Dermis microvascular lymphatic vessel endothelial cell (primary cell): ENCODE results near the gene MID1. TPM values are rescaled to one million over a fixed set of nuclear protein-coding genes. Genes with fewer than 3 reads are reported as not detected.

Experiments used
- DNase-seq, 2 donors: peaks; one replicate each; pipeline versions ENCODE4 v3.0.0 to v3.0.0-alpha.2; 2010; ENCODE audit warnings: low read depth in 2 of 2
- total RNA-seq: library from RNA; depleted of rRNA; stranded (reverse); fragments of >200 nt; gene quantifications from 2 replicates; pipeline ENCODE4 v1.2.1, GENCODE V29; 2014

Gene MID1
- total RNA-seq, 1 donor from 2014 or later = 25.9 TPM

DNA sequence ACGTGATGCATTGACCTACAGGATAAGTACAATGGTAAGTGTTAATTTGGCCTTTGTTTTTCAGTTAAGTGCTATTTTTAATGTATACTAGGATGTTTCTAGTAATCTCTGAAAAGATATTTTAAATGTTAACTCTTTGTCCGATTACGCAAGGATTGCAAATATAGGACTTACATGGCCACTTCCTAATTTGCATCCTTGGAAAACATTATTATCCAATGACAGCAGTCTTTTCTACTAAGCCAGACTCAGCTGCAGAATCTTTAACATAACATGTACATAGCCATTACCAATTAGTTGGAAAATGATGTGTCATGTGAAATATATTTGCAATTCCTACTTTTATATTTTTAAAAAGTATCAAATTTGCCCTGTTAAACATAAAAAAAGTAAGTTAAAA is 124.7 kb downstream of the MID1 start:
- DNase-seq = no peak

DNA sequence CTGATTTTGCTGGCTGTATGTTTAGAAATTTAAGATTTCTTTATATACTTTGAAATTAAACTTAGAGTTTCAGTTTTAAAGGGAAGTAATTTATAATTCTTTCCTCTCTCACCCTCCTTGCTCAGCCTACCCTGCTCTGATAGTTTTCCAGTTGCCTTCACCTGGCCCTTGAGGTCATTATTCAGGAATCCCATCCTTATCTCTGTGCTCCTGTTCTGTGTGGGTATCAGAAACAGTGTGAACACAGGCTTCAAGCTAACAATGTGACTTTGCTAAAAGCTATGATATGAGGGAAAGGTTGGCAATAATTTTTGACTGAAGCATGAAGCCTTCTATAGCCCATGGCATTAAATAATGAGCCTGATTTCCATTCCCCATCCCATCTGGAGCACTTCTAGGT is 128.1 kb downstream of the MID1 start:
- DNase-seq = no peak

DNA sequence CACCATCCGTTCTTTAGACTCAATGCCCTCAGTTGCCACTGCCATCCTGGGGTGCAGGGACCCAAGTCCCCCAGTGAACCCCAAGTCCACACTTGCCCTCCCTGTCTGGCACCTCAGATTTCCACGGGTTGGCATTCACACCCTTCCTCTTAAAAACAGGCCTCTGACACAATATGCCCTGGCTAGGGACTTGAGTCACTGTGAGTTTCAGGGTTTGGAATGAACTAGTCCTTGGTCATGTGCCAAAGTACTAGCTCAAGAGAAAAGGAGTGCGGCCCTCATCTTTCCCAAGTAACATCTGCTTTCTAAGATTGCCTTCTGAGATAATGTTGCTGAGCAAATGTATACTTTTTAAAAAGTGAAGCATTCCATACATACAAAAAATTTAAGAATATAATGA is 134.0 kb downstream of the MID1 start:
- DNase-seq = peak in 1 of 2 donors; percentile 30

DNA sequence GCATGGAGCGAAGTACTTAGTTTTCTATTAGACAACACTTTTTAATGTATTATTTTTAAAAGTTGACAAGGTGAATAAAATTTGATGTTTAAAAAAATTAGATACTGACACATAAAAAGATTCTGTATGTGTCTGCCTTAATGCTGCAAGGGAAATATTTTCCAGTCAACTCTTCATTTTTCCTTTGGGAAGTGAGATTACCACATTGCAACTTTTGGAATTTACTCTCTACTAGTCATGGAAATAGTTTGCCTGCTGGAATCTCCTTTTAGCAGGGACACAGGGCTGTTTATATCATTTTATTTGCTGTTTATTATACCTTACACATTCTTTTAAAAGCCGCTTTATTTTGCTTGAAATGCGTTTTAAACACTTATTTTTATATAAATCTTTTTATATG is 135.1 kb downstream of the MID1 start:
- peak in 1 of 2 donors; percentile 37 for DNase-seq

DNA sequence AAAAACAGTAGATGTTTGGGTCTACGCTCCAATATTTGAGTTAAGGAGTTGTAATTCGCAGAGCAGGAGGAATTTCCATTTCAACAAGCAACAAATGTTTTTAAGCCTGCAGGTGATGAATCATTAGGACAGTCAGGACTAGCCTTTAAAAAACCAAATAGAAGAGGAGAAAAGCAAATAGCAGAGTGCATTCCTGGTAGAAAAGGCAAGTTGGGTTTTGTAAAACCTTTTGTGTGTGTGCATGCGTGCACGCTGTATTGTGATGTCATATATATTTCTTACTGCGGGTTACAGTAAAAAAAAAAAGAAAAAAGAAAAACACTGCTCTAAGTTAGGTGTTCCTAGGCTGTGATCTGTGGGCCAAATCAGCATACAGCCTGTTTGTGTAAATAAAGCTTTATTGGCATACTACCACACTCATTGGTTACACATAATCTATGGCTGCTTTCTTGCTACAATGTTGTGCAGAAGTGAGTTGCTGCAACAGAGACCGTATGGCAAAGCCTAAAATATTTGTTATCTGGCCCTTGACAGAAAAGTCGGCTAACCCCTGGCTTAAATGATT is 135.6 kb downstream of the MID1 start:
- DNase-seq = no peak

DNA sequence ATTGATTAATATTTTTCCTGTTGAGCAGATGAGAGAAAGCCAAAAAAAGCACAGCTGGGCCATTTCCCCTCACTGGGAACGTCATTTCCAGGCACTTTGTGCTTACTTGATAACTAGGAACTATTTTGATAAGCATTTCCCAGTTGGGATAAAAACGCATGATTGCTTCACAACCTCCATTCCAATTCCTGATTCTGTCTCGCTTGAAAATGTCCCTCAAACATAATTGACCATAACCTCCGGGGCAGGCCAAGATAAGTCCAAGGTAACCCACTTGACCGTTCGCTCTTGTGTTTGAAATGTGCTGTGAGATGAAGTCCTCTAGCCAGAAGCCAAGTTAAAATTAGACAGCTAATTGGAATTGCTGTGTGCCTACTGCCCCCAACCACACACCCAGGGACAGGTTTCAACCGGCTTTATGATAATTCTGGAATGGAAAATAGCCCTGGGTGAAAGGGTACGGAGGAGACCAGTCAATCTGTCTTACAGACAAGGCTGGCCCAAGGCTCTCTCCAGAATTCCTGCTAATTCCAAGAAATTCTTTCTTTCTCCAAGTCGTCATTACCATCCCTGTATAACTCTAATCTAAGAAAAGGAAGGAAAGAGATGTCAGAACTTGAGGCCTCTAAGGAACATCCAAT is 137.1 kb downstream of the MID1 start:
- peak; percentile 88 to 89 for DNase-seq

DNA sequence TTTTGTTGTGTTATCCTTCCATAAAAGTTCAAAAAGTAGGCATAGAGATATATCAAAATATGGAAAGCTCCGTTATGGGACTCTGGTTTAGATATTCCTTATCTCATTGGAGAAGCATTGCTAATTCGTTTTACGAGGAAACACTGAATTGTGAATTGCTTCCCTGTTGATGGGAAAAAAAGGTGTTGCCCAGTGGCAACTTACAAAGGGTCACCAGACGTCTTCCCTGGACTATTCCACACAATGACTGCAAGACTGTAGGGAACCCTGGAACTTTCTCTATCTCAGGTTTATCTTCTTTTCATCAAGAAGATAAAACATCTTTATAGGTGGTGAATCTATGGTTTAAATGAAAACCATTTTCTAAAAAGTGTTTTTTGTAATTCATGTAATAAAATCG is 137.7 kb downstream of the MID1 start:
- peak; percentile 36 to 62 for DNase-seq

DNA sequence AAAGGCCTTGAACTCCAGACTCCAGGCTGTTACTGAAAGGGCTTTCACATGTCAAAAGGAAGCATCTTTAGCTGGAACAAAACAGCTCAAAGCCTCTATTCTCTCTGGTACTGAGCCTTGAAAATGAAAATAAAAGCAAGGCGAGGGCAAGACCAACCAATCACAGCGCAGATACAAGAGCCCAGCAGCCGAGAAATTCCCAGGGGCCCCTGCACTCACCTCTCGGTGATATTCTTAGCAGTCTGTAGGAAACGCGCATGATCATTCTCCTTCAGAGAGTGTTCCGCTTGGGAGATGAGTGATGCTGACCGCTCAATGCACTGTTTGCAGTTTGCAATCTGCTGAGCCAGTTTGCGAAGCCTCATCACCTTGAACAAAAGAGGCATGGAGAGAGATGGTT is 138.1 kb downstream of the MID1 start:
- peak in 1 of 2 donors; percentile 70 for DNase-seq

DNA sequence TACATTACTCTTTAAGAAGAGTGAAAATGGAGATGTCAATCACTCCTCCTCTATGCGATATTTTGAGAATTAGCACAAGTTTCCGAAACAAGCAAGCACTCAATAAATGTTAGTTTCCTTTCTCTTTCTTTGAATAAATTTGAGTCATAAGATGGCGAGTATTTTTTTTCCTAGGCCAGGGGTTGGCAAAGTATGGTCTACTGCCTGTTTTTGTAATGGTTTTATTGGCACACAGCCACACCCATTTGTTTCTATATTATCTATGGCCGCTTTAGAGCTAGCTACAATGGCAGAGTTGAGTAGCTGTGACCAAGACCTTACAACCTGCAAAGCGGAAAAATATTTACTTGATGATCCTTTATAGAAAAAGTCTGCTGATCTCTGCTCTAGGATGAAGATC is 139.5 kb downstream of the MID1 start:
- no peak for DNase-seq

DNA sequence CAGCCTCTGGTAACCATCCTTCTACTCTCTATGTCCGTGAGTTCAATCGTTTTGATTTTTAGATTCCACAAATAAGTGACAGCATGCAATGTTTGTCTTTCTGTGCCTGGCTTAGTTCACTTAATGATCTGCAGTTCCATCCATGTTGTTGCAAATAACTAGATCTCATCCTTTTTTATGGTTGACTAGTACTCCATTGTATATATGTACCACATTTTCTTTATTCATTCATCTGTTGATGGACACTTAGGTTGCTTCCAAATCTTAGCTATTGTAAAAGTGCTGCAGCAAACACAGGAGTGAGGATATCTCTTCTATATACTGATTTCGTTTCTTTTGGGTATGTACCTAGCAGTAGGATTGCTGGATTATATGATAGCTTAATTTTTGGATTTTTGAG is 140.9 kb downstream of the MID1 start:
- no peak for DNase-seq

DNA sequence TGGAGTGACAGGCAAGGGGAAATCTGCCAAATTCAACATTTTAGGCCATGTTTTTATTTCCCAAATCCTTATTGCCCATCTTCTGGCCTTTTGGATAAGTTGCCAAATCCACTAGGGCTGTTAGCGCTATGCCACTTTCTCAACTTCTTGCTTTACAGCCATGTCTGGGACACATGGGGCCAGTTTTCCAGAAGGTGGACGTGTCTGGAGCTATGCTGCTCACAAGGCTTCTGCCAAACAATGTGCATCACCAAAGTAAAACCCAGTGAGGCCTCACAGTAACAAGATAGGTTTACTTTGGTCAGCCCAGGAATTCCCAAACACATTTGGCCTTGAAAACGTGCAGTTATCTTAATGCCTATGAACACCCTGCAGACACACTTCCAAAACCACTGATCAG is 142.9 kb downstream of the MID1 start:
- no peak for DNase-seq

DNA sequence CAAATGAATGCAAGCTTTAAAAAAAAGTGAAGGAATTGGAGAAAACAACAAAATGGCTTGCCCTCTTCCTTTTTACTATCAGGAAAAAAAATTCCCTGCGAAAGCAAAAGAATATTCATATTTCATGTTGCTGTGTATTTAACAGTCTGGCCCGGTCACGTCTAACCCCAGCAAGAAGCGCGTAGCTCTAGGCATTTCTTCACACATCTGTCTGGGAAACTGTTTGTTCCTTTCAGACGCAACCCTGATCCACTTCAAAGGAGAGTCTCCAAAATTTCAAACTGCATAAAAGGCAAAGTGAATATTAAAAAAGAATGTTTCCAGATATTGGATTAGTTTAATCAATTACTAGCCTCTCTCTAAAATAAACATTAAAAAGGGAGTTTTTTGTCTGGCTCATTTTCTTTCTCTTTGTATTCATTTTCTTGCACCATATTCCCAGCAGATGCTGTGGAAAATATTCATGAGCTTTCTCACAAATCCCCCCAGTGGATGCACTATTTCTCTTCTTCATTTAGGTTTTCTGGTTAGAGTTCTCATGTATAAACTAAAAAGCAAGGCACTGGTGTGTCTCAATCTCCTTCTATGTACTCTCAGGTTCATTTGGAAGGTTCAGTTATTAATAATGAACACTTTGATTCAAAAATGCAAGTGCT is 145.3 kb downstream of the MID1 start:
- DNase-seq = no peak

DNA sequence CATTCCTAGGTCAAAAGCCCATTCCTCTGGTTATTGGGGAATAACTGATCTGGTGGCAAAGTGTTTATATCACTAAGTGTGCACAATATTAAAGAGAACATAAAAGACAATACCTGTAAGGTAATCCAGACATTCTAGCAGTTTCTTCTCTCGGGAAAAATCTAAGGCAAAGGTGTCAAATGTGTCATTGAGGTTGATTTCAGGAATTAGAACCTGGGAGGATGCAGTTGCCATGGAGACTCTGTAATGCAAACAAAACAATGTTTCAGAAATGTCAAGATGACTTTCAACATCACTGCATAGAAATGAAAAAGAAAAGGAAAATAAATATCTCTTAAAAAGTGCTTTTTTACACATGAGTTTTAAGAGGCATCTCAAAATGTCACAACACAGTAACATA is 145.9 kb downstream of the MID1 start:
- DNase-seq = no peak

DNA sequence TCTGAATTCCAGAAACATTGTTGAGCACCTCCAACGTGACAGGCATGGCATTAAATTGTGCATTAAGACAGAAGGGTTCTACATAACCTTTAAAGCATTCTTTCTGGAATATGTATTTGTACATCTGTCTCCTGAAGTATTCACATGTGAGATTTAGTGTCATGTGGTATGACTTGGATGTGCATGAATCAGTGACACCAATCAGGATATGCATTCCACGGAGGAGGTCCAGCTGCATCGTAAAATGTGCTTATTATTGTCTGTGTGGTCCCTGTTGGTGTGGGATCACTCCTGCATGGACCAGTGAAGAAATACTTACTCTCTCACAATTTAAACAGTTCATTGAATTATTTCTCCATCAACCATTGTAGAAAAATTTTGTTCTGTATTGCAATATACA is 149.0 kb downstream of the MID1 start:
- no peak for DNase-seq

DNA sequence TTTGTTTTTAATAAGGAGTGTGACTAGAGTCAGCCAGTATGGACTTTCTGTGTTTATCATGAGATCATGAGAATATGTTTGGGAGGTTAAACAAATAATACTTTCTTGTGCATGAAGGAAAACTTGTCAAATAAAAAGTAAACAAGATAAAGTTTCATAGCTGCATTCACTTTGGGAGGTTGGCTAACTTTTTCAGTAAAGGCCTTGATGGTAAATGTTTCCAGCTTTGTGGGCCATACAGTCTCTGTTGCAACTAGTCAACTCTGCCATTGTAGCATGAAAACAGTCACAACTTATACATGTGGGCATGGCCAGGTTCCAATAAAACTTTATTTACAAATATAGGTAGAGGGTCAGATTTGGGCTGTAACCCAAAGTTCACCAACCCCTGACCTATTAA is 150.4 kb downstream of the MID1 start:
- DNase-seq = no peak

DNA sequence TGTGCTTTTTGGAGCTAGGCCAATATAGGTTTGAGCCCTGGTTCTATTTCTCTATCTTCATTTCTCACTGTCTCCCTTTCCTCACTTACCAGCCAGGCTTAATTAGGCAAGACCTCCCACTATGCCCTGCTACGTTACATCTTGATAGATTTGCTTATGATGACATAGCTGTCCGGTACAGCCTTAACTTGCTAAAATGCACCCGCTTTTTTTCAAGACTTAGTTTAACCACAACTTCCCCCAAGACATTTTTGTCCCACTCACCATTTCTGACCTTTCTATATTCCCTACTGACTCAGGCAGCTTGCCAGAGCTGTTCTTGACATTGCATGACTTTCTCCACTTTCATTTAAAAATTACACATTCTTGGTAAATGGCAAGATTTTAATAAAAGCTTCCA is 152.6 kb downstream of the MID1 start:
- no peak for DNase-seq

DNA sequence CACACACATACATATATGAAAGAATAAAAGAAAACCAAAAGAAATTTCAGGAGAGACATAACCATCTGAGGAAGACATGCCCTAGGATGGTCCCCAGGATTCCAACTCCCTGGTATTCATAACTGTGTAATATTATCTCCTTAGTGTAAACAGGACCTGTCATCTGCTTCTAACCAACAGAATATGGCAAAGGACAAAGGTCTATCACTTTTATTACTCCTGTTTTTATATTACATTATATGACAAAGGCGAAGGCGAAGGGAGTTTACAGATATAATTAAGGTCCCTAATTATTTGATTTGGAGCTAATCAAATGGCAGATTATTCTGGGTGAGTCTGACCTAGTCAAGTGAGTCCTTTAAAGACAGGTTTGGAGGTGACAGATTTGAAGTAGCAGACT is 155.1 kb downstream of the MID1 start:
- no peak for DNase-seq

DNA sequence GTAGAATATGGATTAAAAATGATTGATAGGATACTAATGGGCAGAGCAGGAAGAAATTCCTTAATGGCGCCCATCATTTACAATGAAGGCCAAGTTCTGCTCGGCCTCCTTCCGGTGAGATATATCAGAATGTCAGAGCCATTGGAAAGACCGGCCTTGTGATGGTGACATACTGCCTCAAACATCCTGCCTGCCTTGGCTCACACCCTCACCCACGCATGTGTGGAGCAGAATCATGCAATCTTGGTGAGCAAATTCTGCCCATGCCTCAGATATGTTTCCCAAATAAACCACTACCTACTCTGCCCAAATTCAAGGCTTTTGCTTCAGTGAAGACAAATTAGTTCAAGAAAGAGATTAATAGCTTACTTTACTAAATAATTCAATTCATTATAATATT is 163.3 kb downstream of the MID1 start:
- no peak for DNase-seq

DNA sequence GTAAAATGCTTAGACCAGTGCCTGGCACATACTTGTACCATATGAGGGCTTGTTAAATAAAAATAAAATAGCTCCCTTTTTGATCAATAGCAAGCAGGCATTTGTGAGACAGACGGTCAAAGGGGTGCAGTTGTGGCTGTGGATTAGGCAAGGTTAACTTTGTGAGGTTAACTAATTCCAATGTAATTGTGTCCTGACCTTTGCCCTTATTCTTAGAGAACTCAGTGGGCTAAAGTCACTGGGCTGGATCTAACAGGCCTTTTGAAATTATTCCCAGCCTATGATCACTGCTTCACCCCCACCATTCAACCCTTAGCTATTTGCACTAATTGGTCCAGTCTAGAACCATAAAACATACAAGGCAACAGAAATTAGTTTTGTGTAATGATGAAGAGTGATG is 166.4 kb downstream of the MID1 start:
- DNase-seq = no peak

DNA sequence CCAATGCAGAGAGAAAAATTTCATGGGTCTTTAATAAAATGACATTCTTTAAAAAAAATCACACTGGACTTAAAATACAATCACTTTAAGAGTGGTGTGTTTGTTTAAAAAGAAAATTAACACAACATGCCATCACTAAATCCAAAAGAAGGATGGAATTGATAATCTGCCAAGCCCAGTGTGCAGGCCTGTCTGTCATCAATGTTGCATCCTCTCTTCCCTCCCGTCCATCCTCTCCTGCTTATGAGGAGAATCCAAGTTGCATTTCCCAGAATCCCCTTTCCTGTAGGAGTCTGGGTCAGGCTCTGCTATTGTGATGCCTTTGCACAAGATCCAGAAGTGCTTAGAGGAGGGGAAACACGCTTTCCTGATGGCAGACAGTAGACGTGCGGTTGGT is 169.4 kb downstream of the MID1 start:
- no peak for DNase-seq

DNA sequence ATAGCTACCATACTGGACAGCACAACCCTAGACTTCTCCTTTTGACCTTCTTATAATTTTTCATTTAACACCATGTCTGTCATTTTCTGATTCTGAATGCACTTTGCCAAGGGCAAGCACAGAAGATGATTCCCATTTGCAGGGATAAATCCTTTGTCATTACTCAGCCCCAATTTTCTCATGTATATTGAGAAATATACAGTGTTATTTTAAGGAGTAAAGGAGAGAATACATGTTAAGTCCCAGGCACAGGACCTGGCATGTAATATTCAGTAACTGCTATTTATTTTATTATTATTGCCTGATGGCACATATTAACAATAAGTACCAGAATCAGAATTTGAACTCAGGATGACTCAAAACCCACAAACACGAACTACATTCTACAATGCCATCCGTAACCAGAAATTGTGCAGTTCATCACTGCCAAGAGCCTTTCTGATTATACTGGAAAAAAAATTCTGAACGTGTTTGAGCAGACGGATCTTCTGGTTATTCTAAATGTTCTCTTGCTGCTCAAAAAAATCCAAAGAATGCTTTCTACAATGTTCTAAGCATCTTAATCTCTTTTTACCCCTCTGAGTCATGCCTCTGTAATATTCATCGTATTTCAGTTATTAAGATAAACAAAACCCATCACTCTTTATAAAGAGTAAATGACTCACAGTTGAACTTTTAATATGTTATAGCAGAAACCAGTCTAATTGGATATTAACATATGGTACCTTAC is 170.0 kb downstream of the MID1 start:
- peak in 1 of 2 donors; percentile 25 for DNase-seq

DNA sequence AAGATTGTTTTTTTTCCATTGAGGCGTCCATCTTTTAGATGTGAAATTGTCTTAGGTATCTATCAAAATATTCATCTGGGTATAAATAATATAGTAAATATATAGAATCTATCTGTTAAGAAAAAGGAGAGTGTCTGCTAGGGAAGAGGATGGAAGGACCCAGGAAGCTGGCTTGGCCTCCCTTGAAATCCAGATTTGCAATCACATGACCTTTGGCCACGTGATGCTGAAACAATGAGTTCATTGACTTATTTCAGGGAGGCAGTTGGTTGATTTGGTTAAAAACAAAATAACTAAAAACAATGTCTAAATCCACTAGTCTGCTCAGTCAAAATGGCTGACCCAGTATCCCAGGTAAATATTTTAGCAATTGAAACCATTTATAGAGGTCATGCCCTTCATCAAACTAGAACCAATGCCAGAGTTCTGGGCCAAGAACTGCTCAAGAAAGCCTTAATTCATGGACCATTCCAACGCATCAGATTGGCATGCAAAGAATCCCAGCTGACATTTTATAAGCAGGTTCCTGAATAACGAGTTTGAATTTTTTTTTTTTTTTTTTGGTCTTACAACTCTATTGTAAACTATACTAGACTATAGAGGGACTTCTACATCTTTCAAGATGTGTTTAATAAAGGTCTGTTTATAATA is 172.7 kb downstream of the MID1 start:
- peak in 1 of 2 donors; percentile 12 for DNase-seq
